SK-N-SH treated with all-trans-retinoic acid at 6 μM for 48 hours (cell line): ENCODE results near the gene TMEM235.
A peak's percentile ranks its signal among the peaks of the same experiment; 100 is the strongest.

Experiments used
- ATAC-seq: fragments of 200-7000 bp; cut with Tn5 transposase; 3 replicates; pipeline ENCODE4 v1.9.1; 2020; ENCODE audit warnings: mild to moderate bottlenecking, moderate library complexity
- ARNTL ChIP-seq: fragments of 450-650 bp; formaldehyde crosslinking; IDR thresholded peaks from 2 replicates; pipeline ENCODE4 v1.5.0; 2020; ENCODE audit warnings: low read depth, mild to moderate bottlenecking, moderate library complexity, borderline replicate concordance
- CSDC2 ChIP-seq: fragments of 250-450 bp; sonication (Bioruptor Pico); IDR thresholded peaks from 2 replicates; pipeline ENCODE4 v1.5.0; 2020; ENCODE audit warnings: mild to moderate bottlenecking, moderate library complexity
- GLIS3 ChIP-seq: fragments of 250-450 bp; sonication (Bioruptor Pico); IDR thresholded peaks from 2 replicates; pipeline ENCODE4 v1.5.0; 2020; ENCODE audit warnings: mild to moderate bottlenecking, moderate library complexity
- ISL1 ChIP-seq: fragments of 250-450 bp; sonication (Bioruptor Pico); IDR thresholded peaks from 2 replicates; pipeline ENCODE4 v2.1.2; 2022; ENCODE audit warnings: mild to moderate bottlenecking, moderate library complexity
- PPARA ChIP-seq: fragments of 250-450 bp; sonication (Bioruptor Pico); IDR thresholded peaks from 2 replicates; pipeline ENCODE4 v1.5.0; 2020; ENCODE audit warnings: mild to moderate bottlenecking, borderline replicate concordance
- RARB ChIP-seq: fragments of 250-450 bp; sonication (Bioruptor Pico); IDR thresholded peaks from 2 replicates; pipeline ENCODE4 v1.8.0; 2021; ENCODE audit warnings: mild to moderate bottlenecking, moderate library complexity
- TCF4 ChIP-seq: fragments of 250-450 bp; sonication (Bioruptor Pico); IDR thresholded peaks from 2 replicates; pipeline ENCODE4 v1.8.0; 2021; ENCODE audit warnings: mild to moderate bottlenecking, moderate library complexity, borderline replicate concordance
- TOX ChIP-seq: fragments of 250-450 bp; sonication (Bioruptor Pico); IDR thresholded peaks from 2 replicates; pipeline ENCODE4 v1.8.0; 2021; ENCODE audit warnings: mild to moderate bottlenecking, moderate library complexity, borderline replicate concordance
- ZC3H10 ChIP-seq: fragments of 250-450 bp; sonication (Bioruptor Pico); IDR thresholded peaks from 2 replicates; pipeline ENCODE4 v1.5.1; 2021; ENCODE audit warnings: mild to moderate bottlenecking, moderate library complexity
- ZFP3 ChIP-seq: fragments of 250-450 bp; sonication (Bioruptor Pico); IDR thresholded peaks from 2 replicates; pipeline ENCODE4 v1.5.0; 2020; ENCODE audit warnings: mild to moderate bottlenecking, moderate library complexity
- ZFP30 ChIP-seq: fragments of 450-650 bp; formaldehyde crosslinking; IDR thresholded peaks from 2 replicates; pipeline ENCODE4 v1.5.0; 2022; ENCODE audit warnings: mild to moderate bottlenecking, moderate library complexity
- ZNF565 ChIP-seq: fragments of 450-650 bp; formaldehyde crosslinking; conservative IDR thresholded peaks from 2 replicates; pipeline ENCODE4 v1.5.0; 2020; ENCODE audit warnings: low read depth, mild to moderate bottlenecking, moderate library complexity
- ZNF8 ChIP-seq: fragments of 450-650 bp; formaldehyde crosslinking; IDR thresholded peaks from 2 replicates; pipeline ENCODE4 v1.5.0; 2020; ENCODE audit warnings: mild to moderate bottlenecking, moderate library complexity
- TF ChIP-seq, protein P1 (sequence below): fragments of 250-450 bp; sonication (Bioruptor Pico); IDR thresholded peaks from 2 replicates; pipeline ENCODE4 v1.5.0; 2020; ENCODE audit warnings: mild to moderate bottlenecking, moderate library complexity
- TF ChIP-seq, protein P2 (sequence below): fragments of 250-450 bp; sonication (Bioruptor Pico); IDR thresholded peaks from 2 replicates; pipeline ENCODE4 v1.5.1; 2021; ENCODE audit warnings: mild to moderate bottlenecking, moderate library complexity
- TF ChIP-seq, protein P3 (sequence below): fragments of 250-450 bp; sonication (Bioruptor Pico); IDR thresholded peaks from 2 replicates; pipeline ENCODE4 v1.8.0; 2020; ENCODE audit warnings: mild to moderate bottlenecking, moderate library complexity, borderline replicate concordance
- TF ChIP-seq, protein P4 (sequence below): fragments of 250-450 bp; sonication (Bioruptor Pico); IDR thresholded peaks from 2 replicates; pipeline ENCODE4 v1.5.1; 2020; ENCODE audit warnings: low read depth, mild to moderate bottlenecking, moderate library complexity
- TF ChIP-seq, protein P5 (sequence below): fragments of 250-450 bp; sonication (Bioruptor Pico); IDR thresholded peaks from 2 replicates; pipeline ENCODE4 v1.8.0; 2021; ENCODE audit warnings: low read depth, mild to moderate bottlenecking, moderate library complexity, borderline replicate concordance

Gene TMEM235

DNA sequence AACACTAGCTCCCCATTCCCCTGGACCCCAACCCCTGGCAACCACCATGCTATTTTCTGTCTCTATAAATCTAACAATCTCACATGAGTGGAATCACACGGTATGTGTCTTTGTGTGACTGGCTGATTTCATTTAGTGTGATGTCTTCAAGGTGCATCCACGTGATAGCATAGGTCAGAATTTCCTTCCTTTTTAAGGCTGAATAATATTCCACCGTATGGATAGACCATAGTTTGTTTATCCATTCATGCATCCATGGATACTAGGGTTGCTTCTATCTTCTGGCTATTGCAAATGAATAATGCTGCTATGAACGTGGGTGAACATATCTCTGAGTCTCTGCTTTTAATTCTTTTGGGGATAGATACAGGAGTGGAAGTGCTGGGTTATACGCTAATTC is 43.9 kb downstream of the TMEM235 start:
- TF ChIP-seq PPARA: no peak
- 0 out of 2 replicates have a peak, but pooled peaks have one; percentile 21 for TF ChIP-seq ZNF8 (CRISPR knock-in tag)
- TF ChIP-seq, protein P1, sequence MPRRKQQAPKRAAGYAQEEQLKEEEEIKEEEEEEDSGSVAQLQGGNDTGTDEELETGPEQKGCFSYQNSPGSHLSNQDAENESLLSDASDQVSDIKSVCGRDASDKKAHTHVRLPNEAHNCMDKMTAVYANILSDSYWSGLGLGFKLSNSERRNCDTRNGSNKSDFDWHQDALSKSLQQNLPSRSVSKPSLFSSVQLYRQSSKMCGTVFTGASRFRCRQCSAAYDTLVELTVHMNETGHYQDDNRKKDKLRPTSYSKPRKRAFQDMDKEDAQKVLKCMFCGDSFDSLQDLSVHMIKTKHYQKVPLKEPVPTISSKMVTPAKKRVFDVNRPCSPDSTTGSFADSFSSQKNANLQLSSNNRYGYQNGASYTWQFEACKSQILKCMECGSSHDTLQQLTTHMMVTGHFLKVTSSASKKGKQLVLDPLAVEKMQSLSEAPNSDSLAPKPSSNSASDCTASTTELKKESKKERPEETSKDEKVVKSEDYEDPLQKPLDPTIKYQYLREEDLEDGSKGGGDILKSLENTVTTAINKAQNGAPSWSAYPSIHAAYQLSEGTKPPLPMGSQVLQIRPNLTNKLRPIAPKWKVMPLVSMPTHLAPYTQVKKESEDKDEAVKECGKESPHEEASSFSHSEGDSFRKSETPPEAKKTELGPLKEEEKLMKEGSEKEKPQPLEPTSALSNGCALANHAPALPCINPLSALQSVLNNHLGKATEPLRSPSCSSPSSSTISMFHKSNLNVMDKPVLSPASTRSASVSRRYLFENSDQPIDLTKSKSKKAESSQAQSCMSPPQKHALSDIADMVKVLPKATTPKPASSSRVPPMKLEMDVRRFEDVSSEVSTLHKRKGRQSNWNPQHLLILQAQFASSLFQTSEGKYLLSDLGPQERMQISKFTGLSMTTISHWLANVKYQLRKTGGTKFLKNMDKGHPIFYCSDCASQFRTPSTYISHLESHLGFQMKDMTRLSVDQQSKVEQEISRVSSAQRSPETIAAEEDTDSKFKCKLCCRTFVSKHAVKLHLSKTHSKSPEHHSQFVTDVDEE (CRISPR knock-in tag): no peak
- no peak for TF ChIP-seq ZFP30 (CRISPR knock-in tag)
- no peak for ATAC-seq

DNA sequence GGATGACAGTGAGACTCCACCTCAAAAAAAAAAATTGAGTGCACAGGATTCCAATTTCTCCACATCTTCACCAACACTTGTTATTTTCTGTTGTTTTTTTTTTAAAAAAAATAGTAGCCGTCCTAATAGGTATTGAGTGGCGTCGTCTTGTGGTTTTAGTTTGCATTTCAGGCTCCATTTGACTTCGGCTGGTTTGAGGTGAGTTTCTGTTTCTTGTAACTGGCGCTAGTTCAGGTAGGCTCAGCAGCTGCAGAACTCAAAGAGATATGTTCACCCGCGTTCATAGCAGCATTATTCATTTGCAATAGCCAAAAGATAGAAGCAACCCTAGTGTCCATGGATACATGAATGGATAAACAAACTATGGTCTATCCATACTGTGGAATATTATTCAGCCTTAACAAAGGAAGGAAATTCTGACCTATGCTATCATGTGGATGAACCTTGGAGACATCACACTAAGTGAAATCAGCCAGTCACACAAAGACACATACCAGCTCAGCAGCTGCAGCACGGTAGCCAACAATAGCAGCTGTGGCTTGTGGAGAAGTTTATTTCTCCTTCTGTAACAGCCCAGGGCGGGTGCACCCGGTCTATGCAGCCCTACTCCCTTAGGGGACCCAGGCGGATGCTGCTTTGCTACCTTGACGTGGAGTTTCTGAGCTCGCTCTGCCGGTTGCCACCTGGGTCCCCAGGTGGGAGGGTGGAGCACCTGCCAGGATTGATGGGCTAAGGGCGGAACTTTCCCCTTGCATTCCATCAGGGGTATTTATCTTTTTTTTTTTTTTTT is 44.9 kb downstream of the TMEM235 start:
- ATAC-seq: no peak
- TF ChIP-seq ZNF8 (CRISPR knock-in tag) (no peak), ARNTL (CRISPR knock-in tag) (no peak), ZNF565 (no peak), ZFP3 (no peak), ISL1 (CRISPR knock-in tag) (no peak), GLIS3 (CRISPR knock-in tag) (no peak), ZC3H10 (CRISPR knock-in tag) (no peak), TCF4 (CRISPR knock-in tag) (no peak), CSDC2 (no peak), RARB (CRISPR knock-in tag) (no peak), PPARA (no peak), TOX (CRISPR knock-in tag) (no peak)
- TF ChIP-seq, protein P2, sequence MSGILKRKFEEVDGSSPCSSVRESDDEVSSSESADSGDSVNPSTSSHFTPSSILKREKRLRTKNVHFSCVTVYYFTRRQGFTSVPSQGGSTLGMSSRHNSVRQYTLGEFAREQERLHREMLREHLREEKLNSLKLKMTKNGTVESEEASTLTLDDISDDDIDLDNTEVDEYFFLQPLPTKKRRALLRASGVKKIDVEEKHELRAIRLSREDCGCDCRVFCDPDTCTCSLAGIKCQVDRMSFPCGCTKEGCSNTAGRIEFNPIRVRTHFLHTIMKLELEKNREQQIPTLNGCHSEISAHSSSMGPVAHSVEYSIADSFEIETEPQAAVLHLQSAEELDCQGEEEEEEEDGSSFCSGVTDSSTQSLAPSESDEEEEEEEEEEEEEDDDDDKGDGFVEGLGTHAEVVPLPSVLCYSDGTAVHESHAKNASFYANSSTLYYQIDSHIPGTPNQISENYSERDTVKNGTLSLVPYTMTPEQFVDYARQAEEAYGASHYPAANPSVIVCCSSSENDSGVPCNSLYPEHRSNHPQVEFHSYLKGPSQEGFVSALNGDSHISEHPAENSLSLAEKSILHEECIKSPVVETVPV (CRISPR knock-in tag): no peak
- TF ChIP-seq, protein P1 (CRISPR knock-in tag): no peak
- TF ChIP-seq, protein P3, sequence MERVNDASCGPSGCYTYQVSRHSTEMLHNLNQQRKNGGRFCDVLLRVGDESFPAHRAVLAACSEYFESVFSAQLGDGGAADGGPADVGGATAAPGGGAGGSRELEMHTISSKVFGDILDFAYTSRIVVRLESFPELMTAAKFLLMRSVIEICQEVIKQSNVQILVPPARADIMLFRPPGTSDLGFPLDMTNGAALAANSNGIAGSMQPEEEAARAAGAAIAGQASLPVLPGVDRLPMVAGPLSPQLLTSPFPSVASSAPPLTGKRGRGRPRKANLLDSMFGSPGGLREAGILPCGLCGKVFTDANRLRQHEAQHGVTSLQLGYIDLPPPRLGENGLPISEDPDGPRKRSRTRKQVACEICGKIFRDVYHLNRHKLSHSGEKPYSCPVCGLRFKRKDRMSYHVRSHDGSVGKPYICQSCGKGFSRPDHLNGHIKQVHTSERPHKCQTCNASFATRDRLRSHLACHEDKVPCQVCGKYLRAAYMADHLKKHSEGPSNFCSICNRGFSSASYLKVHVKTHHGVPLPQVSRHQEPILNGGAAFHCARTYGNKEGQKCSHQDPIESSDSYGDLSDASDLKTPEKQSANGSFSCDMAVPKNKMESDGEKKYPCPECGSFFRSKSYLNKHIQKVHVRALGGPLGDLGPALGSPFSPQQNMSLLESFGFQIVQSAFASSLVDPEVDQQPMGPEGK (CRISPR knock-in tag): no peak
- TF ChIP-seq, protein P4, sequence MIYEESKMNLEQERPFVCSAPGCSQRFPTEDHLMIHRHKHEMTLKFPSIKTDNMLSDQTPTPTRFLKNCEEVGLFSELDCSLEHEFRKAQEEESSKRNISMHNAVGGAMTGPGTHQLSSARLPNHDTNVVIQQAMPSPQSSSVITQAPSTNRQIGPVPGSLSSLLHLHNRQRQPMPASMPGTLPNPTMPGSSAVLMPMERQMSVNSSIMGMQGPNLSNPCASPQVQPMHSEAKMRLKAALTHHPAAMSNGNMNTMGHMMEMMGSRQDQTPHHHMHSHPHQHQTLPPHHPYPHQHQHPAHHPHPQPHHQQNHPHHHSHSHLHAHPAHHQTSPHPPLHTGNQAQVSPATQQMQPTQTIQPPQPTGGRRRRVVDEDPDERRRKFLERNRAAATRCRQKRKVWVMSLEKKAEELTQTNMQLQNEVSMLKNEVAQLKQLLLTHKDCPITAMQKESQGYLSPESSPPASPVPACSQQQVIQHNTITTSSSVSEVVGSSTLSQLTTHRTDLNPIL (CRISPR knock-in tag): no peak
- TF ChIP-seq, protein P5, sequence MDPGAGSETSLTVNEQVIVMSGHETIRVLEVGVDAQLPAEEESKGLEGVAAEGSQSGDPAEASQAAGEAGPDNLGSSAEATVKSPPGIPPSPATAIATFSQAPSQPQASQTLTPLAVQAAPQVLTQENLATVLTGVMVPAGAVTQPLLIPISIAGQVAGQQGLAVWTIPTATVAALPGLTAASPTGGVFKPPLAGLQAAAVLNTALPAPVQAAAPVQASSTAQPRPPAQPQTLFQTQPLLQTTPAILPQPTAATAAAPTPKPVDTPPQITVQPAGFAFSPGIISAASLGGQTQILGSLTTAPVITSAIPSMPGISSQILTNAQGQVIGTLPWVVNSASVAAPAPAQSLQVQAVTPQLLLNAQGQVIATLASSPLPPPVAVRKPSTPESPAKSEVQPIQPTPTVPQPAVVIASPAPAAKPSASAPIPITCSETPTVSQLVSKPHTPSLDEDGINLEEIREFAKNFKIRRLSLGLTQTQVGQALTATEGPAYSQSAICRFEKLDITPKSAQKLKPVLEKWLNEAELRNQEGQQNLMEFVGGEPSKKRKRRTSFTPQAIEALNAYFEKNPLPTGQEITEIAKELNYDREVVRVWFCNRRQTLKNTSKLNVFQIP: no peak
